ENCODE results near the gene TRMT61A. TPM values are rescaled to one million over a fixed set of nuclear protein-coding genes. Genes with fewer than 3 reads are reported as not detected.

TRMT61A gene
- total RNA-seq, 1 donor from 2014 or later: 17.1 TPM

DNA sequence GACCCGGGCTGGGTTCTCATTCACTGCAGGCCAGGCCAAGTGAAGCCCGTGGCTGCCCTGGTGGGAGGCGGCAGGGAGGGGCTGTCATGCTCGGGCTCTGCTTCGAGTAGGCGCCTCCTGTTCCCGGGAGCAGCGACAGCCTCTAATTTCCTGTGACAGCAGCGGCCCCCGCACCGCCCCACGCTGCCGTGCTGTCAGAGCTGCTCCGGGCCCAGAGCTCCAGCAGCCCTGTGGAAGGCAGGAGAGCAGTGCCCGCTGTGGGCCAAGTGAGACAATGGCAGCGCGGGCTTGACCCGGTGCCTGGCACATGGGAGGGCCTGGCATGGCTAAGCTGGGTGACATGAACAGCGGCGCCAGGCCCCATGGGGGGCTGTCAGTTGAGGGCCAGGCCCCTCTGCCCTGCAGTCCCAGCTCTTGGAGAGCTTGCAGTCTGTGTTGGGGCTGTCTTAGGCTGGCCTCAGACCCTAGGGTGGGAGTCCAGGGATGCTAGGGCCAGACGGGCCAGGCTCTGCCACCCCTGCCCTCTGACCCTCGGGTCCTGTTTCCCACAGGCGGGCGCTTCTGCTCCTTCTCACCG lies 5.1 kb downstream of the TRMT61A start:
- TF ChIP-seq, protein P1, sequence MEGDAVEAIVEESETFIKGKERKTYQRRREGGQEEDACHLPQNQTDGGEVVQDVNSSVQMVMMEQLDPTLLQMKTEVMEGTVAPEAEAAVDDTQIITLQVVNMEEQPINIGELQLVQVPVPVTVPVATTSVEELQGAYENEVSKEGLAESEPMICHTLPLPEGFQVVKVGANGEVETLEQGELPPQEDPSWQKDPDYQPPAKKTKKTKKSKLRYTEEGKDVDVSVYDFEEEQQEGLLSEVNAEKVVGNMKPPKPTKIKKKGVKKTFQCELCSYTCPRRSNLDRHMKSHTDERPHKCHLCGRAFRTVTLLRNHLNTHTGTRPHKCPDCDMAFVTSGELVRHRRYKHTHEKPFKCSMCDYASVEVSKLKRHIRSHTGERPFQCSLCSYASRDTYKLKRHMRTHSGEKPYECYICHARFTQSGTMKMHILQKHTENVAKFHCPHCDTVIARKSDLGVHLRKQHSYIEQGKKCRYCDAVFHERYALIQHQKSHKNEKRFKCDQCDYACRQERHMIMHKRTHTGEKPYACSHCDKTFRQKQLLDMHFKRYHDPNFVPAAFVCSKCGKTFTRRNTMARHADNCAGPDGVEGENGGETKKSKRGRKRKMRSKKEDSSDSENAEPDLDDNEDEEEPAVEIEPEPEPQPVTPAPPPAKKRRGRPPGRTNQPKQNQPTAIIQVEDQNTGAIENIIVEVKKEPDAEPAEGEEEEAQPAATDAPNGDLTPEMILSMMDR (IDR thresholded peaks at IDR 0.05; ENCODE audit: insufficient read depth, low read length, poor library complexity, severe bottlenecking): no peak
- Histone ChIP-seq H3K27me3 (ENCODE audit: control insufficient read depth, insufficient read depth, low read length) (no peaks in the 10 kb centered on the region), H3K4me3 (ENCODE audit: low read depth, low read length) (no peak overlapping the region), H3K36me3 (ENCODE audit: control insufficient read depth, insufficient read depth, low read length) (no peaks in the 10 kb centered on the region)
- DNase-seq (ENCODE audit: low read depth): no peak

DNA sequence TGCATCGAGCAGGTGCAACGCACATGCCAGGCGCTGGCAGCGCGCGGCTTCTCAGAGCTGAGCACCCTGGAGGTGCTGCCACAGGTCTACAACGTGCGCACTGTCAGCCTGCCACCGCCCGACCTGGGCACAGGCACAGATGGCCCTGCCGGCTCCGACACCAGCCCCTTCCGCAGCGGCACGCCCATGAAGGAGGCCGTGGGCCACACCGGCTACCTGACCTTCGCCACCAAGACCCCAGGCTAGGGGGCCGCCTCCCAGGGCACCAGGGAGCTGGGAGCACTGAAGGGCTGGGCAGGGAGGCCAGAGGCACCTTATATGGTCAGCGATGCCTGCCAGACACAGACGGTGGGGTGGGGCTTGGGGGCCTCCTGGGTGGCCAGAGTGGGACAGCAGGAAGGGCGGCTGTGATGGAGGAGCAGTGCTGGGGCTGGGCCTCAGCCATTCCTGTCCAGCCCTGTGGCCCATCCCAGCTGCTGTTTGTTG lies 5.6 kb downstream of the TRMT61A start:
- no peaks in the 10 kb centered on the region for H3K27me3 ChIP-seq (ENCODE audit: control insufficient read depth, insufficient read depth, low read length)
- DNase-seq (ENCODE audit: low read depth): no peak
- TF ChIP-seq, protein P1 (IDR thresholded peaks at IDR 0.05; ENCODE audit: insufficient read depth, low read length, poor library complexity, severe bottlenecking): no peak
- H3K4me3 ChIP-seq (ENCODE audit: low read depth, low read length): no peak overlapping the region
- H3K36me3 ChIP-seq (ENCODE audit: control insufficient read depth, insufficient read depth, low read length): no peaks in the 10 kb centered on the region

DNA sequence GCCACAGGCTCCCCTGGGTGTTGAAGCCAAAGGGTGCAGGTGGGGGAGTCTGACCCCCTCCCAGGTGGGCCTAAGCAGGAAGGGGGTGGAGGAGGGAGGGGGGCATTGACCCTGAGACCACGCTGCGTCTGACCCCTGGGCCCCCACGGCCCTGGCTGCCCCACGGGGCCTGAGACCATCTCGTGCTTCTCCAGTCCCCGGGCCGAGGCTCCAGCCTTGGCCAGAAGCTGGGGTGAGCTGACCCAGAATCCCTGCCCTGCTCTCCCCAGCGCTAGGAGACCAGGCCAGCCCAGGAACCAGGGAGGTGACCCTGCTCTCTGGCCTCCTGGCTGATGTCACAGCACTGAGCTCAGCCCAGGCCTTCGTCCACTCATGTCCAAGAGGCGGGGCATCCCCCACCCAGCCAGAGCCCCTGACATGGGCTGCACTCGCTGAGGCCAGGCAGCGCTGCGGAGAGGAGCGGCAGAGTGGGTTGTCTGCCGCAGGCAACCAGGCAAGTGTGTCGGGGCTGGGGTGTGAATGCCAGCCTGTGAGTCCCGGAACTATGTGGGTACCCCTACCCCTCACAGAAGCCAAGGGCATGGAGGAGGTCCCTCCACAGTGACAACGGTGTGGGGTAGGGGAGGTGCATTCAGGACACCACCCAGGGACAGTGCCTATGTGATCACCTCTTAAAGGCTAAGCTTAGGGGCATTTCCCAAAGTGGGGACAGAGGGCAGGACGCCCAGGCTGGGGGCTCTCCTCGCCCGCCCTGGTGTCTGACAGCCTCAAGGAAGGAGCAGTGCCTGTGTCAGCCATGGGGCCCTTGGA lies 6.3 kb downstream of the TRMT61A start:
- no peak overlapping the region for H3K4me3 ChIP-seq (ENCODE audit: low read depth, low read length)
- H3K36me3 ChIP-seq (ENCODE audit: control insufficient read depth, insufficient read depth, low read length): no peaks in the 10 kb centered on the region
- TF ChIP-seq, protein P1 (IDR thresholded peaks at IDR 0.05; ENCODE audit: insufficient read depth, low read length, poor library complexity, severe bottlenecking): no peak
- no peak for DNase-seq (ENCODE audit: low read depth)
- no peaks in the 10 kb centered on the region for H3K27me3 ChIP-seq (ENCODE audit: control insufficient read depth, insufficient read depth, low read length)

DNA sequence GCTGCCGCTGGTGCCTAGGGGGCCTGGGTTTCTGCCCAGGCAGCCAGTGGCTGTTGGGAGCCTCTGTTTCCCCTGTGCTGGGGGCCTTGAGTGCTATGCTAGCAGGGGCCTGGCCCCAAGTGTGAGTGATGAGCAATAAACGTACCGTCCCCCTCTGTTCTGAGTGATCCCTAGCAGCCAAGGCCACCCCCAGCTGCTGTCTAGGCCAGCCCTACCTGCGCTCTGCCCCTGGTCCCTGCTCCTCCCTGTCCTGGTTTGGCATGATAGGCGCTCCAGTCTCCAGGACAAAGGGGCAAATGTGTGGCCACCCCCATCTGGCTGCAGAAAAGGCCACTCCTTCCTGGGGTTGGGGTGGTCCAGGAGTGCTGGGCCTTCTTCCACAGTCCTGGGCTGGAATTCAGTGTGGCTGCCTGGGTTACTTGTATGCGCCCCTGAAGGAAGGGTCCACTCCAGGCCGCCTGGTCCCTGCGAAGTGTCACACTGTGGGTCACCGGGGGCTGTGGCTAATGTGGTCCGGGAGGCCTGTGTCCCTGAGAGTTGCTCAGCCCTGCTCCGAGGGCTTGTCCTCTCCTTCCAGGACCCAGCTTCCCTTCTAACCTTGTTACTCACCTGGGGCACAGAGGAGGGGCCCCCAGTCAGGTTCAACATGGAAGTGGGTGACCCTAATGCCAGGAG lies 7.0 kb downstream of the TRMT61A start:
- DNase-seq (ENCODE audit: low read depth): no peak
- Histone ChIP-seq H3K27me3 (ENCODE audit: control insufficient read depth, insufficient read depth, low read length) (no peaks in the 10 kb centered on the region), H3K36me3 (ENCODE audit: control insufficient read depth, insufficient read depth, low read length) (no peaks in the 10 kb centered on the region), H3K4me3 (ENCODE audit: low read depth, low read length) (no peak overlapping the region)
- TF ChIP-seq, protein P1 (IDR thresholded peaks at IDR 0.05; ENCODE audit: insufficient read depth, low read length, poor library complexity, severe bottlenecking): no peak

DNA sequence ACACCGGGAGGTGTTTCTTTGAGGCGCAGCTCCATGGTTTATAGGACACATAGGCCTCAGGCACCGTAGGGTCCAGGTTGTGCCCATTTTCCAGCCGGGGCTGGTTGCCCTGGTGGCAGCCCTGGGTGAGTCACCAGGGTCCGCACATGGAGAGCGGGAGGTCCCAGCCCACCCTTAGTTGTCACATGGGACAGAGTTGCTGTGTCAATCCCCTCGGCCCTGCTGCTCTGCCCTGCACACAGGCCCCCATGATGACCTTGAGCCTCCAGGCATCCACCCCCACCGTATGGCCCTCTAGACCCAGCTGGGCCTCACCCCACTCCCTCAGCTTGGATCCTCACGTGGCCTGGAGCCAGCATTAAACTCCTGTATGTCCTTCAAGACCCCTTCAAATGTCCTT lies 7.7 kb downstream of the TRMT61A start:
- no peaks in the 10 kb centered on the region for H3K36me3 ChIP-seq (ENCODE audit: control insufficient read depth, insufficient read depth, low read length)
- TF ChIP-seq, protein P1 (IDR thresholded peaks at IDR 0.05; ENCODE audit: insufficient read depth, low read length, poor library complexity, severe bottlenecking): no peak
- no peak for DNase-seq (ENCODE audit: low read depth)
- H3K4me3 ChIP-seq (ENCODE audit: low read depth, low read length): no peak overlapping the region
- H3K27me3 ChIP-seq (ENCODE audit: control insufficient read depth, insufficient read depth, low read length): no peaks in the 10 kb centered on the region
